Motor neuron (in vitro differentiated cells): ENCODE measurements around the gene RPE65. TPM values are rescaled to one million over a fixed set of nuclear protein-coding genes. Genes with fewer than 3 reads are reported as not detected.
"Not testable (repeated sequence)": the region's sequence is repeated elsewhere in the genome, so short reads cannot be mapped to it uniquely, and the experiment has no call there.

Experiments used
- ATAC-seq, 8 experiments: fragments of 200-7000 bp; cut with Tn5 transposase; replicated peaks in 6 of 8; 2 replicates each; pipeline ENCODE4 v1.8.0; 2021; ENCODE audit warnings: mild to moderate bottlenecking in 8 of 8, moderate library complexity in 8 of 8
- H3K27ac ChIP-seq, 2 donors: fragments of 250-450 bp; sonication (Bioruptor Pico); 2 replicates each; pipeline ENCODE4 v1.9.0; 2021; ENCODE audit warnings: antibody characterized with exemption in 2 of 2, mild to moderate bottlenecking in 2 of 2, moderate library complexity in 1 of 2
- H3K4me1 ChIP-seq, 2 donors: fragments of 250-450 bp; sonication (Bioruptor Pico); replicated peaks in 1 of 2; 2 replicates each; pipeline ENCODE4 v1.6.1; 2021; ENCODE audit warnings: antibody characterized with exemption in 2 of 2, mild to moderate bottlenecking in 2 of 2, moderate library complexity in 1 of 2
- H3K4me3 ChIP-seq, 5 donors: fragments of 250-450 bp; sonication (Bioruptor Pico); 2 replicates each; pipeline ENCODE4 v1.9.0; 2021; ENCODE audit warnings: antibody characterized with exemption in 5 of 5, mild to moderate bottlenecking in 5 of 5, moderate library complexity in 4 of 5
- WGBS, 10 experiments: fragments of 450-650 bp; shearing (Covaris generic); methylation state at CpG; one replicate each; pipeline ENCODE4 v1.0.0; 2022; 5-methylcytosine and 5-hydroxymethylcytosine counted together
- in situ Hi-C, 9 experiments: fragments of 400-800 bp; cut with MboI; loops; one replicate each; pipeline ENCODE4 v1.15.0; 2021; ENCODE audit warnings: low sequenced_read_pairs in 9 of 9, low pct_unique_long_range_greater_than_20kb in 2 of 9; ENCODE audit not compliant: unreplicated experiment in 9 of 9
- total RNA-seq, 8 experiments: library from RNA; unstranded; fragments of 300-600 nt; gene quantifications; 2 replicates each; pipeline versions ENCODE4 v1.2.3 to v1.2.4, GENCODE V29; 2022

Gene RPE65
- total RNA-seq = 10 to 100 TPM in 1 of 8 experiments, 1 to 10 TPM in 1, not detected in 6; 1.2 to 17.0 TPM

GRCh38 chr1:68449901-68450300 is at the start of gene RPE65:
Gene RPE65, minus strand, starts transcription at chr1:68449954. Its CDS starts 49 bp downstream, at chr1:68449905.
- ATAC-seq = peak in 2 of 8 experiments; percentile 23 to 64
- in situ Hi-C loops = loop anchor here in 2 of 9 experiments (25.0 kb wide), 2 partner anchors 338 to 1662 kb away; no protein-coding TSS in a partner anchor
- no peak within 1 kb of the TSS for H3K4me3 ChIP-seq
- 33 to 80% (median 54%) methylated on average over 1 of the region's 1 CpG; no CpG with 5 or more reads in 6 of the 10 experiments for WGBS, 10 experiments
- H3K4me1 ChIP-seq = peaks cover 0 to 7% of the 10 kb centered on the region in 2 donors
- H3K27ac ChIP-seq = no peak within 1 kb of the TSS

GRCh38 chr1:68497358-68497698 is 47.6 kb upstream of the RPE65 start:
- ATAC-seq = peak in 6 of 8 experiments; percentile 12 to 27 (median 19)
- Histone ChIP-seq H3K27ac (peak overlapping the region in 1 of 2 donors; percentile 40), H3K4me1 (peaks cover 0 to 5% of the 10 kb centered on the region in 2 donors), H3K4me3 (peak overlapping the region; percentile 43 to 70 (median 58))
- in situ Hi-C loops = no loop called here
- 0 to 29% (median 5%) methylated on average over 1 to 3 of the region's 3 CpGs; no CpG with 5 or more reads in 4 of the 10 experiments for WGBS, 10 experiments

GRCh38 chr1:68496680-68497357 is 47.1 kb upstream of the RPE65 start, which contains the start of gene DEPDC1:
Gene DEPDC1, minus strand, starts transcription at chr1:68497082. Its CDS starts 83 bp downstream, at chr1:68496999.
- Histone ChIP-seq H3K4me1 (peaks cover 0 to 5% of the 10 kb centered on the region in 2 donors), H3K27ac (peak within 1 kb of the TSS in 1 of 2 donors; percentile 61), H3K4me3 (peak within 1 kb of the TSS; percentile 43 to 70 (median 58))
- in situ Hi-C loops = no loop called here
- peak; percentile 98 to 100 (median 99) for ATAC-seq
- WGBS, 10 experiments = 0 to 5% (median 1%) methylated on average over 10 to 30 of the region's 64 CpGs; no CpG with 5 or more reads in 3 of the 10 experiments

- WGBS, 10 experiments = 2 to 13% (median 5%) methylated on average over 4 to 21 of the region's 21 CpGs; no CpG with 5 or more reads in 1 of the 10 experiments
- no peak for ATAC-seq
- Histone ChIP-seq H3K4me1 (peaks cover 0 to 5% of the 10 kb centered on the region in 2 donors), H3K27ac (peak overlapping the region in 1 of 2 donors; percentile 61), H3K4me3 (peak overlapping the region; percentile 43 to 70 (median 58))
- in situ Hi-C loops = no loop called here
Measured at GRCh38 chr1:68495968-68496679, 46.4 kb upstream of the RPE65 start.

- WGBS, 10 experiments = 17 to 83% (median 49%) methylated on average over 1 to 3 of the region's 3 CpGs; no CpG with 5 or more reads in 1 of the 10 experiments
- no peak for ATAC-seq
- H3K4me1 ChIP-seq = peaks cover 0 to 5% of the 10 kb centered on the region in 2 donors
- H3K27ac ChIP-seq = no peak overlapping the region
- in situ Hi-C loops = no loop called here
- H3K4me3 ChIP-seq = peak overlapping the region in 1 of 5 donors; percentile 63
Measured at GRCh38 chr1:68495532-68495931, 45.8 kb upstream of the RPE65 start.

GRCh38 chr1:68493193-68493592 is 43.4 kb upstream of the RPE65 start:
- WGBS, 10 experiments = 60 to 100% (median 75%) methylated on average over 1 to 2 of the region's 2 CpGs
- no peak overlapping the region for H3K4me3 ChIP-seq
- H3K27ac ChIP-seq = no peak overlapping the region
- in situ Hi-C loops = no loop called here
- peaks cover 0 to 5% of the 10 kb centered on the region in 2 donors for H3K4me1 ChIP-seq
- ATAC-seq = no peak

- in situ Hi-C loops, H3K27ac ChIP-seq, H3K4me1 ChIP-seq, H3K4me3 ChIP-seq, ATAC-seq: not testable (repeated sequence)
- WGBS, 10 experiments = 95 to 100% (median 98%) methylated on average over 2 to 6 of the region's 6 CpGs; no CpG with 5 or more reads in 1 of the 10 experiments
Measured at GRCh38 chr1:68492255-68492654, 42.5 kb upstream of the RPE65 start.

- Histone ChIP-seq H3K4me3 (no peak overlapping the region), H3K4me1 (no peaks in the 10 kb centered on the region), H3K27ac (no peak overlapping the region)
- in situ Hi-C loops = no loop called here
- WGBS, 10 experiments = 90 to 100% (median 100%) methylated on average over 1 to 2 of the region's 2 CpGs; no CpG with 5 or more reads in 1 of the 10 experiments
- ATAC-seq = no peak
Measured at GRCh38 chr1:68490046-68490651, 40.4 kb upstream of the RPE65 start.

- Histone ChIP-seq H3K27ac (no peak overlapping the region), H3K4me3 (no peak overlapping the region), H3K4me1 (no peaks in the 10 kb centered on the region)
- in situ Hi-C loops = no loop called here
- ATAC-seq = no peak
- WGBS, 10 experiments = 0 to 100% (median 75%) methylated on average over 1 to 3 of the region's 3 CpGs
Measured at GRCh38 chr1:68485431-68486022, 35.8 kb upstream of the RPE65 start.

GRCh38 chr1:68484618-68485017 is 34.9 kb upstream of the RPE65 start:
- in situ Hi-C loops = no loop called here
- H3K4me1 ChIP-seq = no peaks in the 10 kb centered on the region
- WGBS, 10 experiments = 80 to 100% (median 100%) methylated on average over 1 of the region's 1 CpG; no CpG with 5 or more reads in 3 of the 10 experiments
- no peak overlapping the region for H3K4me3 ChIP-seq
- no peak overlapping the region for H3K27ac ChIP-seq
- no peak for ATAC-seq

- in situ Hi-C loops = no loop called here
- Histone ChIP-seq H3K4me3 (no peak overlapping the region), H3K4me1 (no peaks in the 10 kb centered on the region), H3K27ac (no peak overlapping the region)
- no peak for ATAC-seq
- 88 to 100% (median 97%) methylated on average over 1 to 3 of the region's 3 CpGs for WGBS, 10 experiments
Measured at GRCh38 chr1:68481041-68481440, 31.3 kb upstream of the RPE65 start.

GRCh38 chr1:68479501-68479900 is 29.7 kb upstream of the RPE65 start:
- no peak overlapping the region for H3K27ac ChIP-seq
- in situ Hi-C loops = no loop called here
- 83 to 100% (median 100%) methylated on average over 1 to 2 of the region's 2 CpGs; no CpG with 5 or more reads in 3 of the 10 experiments for WGBS, 10 experiments
- no peak overlapping the region for H3K4me3 ChIP-seq
- ATAC-seq = no peak
- H3K4me1 ChIP-seq = no peaks in the 10 kb centered on the region
